BLaER1 treated with 17β-estradiol and CSF1 and Interleukin-3, amounts not matched to agents 10 nM and 100 nM (cell line): ENCODE measurements around the gene HSPA1L.
"Not testable (repeated sequence)": the region's sequence is repeated elsewhere in the genome, so short reads cannot be mapped to it uniquely, and the experiment has no call there.

Experiments used
- H3K27ac ChIP-seq, 11 experiments: shearing (Covaris generic); formaldehyde crosslinking; 2 replicates each; pipeline ENCODE4 v1.8.1; 2022
- H3K27me3 ChIP-seq, 11 experiments: shearing (Covaris generic); formaldehyde crosslinking; 2 replicates each; pipeline ENCODE4 v1.8.1; 2022
- H3K36me3 ChIP-seq, 11 experiments: shearing (Covaris generic); formaldehyde crosslinking; 2 replicates each; pipeline ENCODE4 v1.8.1; 2022
- H3K4me1 ChIP-seq, 10 experiments: shearing (Covaris generic); formaldehyde crosslinking; 2 replicates each; pipeline ENCODE4 v1.8.1; 2022
- H3K4me2 ChIP-seq, 11 experiments: shearing (Covaris generic); formaldehyde crosslinking; 2 replicates each; pipeline ENCODE4 v1.8.1; 2022
- H3K4me3 ChIP-seq, 10 experiments: shearing (Covaris generic); formaldehyde crosslinking; 2 replicates each; pipeline ENCODE4 v1.8.1; 2022
- H3K9ac ChIP-seq, 11 experiments: shearing (Covaris generic); formaldehyde crosslinking; 2 replicates each; pipeline ENCODE4 v1.8.1; 2022
- H3K9me3 ChIP-seq, 11 experiments: shearing (Covaris generic); formaldehyde crosslinking; replicated peaks in 1 of 11; 2 replicates each; pipeline ENCODE4 v1.8.1; 2022
- H4K20me1 ChIP-seq, 11 experiments: shearing (Covaris generic); formaldehyde crosslinking; 2 replicates each; pipeline ENCODE4 v1.8.1; 2022
- Cebpa-rat ChIP-seq, 11 experiments: shearing (Covaris generic); IDR thresholded peaks; 2 replicates each; pipeline ENCODE4 v1.8.1; 2022

HSPA1L gene

DNA sequence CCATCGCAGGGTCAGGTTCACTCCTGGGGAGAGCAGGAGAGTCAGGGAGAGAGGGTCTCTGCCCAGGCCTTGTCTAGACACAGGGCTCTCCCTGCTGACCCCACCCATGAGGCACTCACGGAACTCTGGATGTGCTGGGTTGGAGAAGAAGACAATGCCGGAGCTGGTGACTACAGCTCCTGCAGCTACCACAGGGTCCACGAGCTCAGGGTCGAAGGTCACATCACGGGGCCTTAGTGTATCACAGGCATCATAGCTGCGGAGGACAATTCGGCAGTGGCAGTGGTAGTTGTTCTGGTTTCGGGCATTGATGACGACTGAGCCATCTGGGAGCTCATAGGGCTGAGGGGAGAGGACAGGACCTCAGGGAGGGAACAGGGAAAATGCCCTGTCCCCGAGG lies 44.8 kb upstream of the HSPA1L start:
- no peak for TF ChIP-seq Cebpa-rat (IDR thresholded peaks at IDR 0.05)
- no peaks in the 10 kb centered on the region for H3K27me3 ChIP-seq

GRCh38 chr6:31858707-31859106 lies 43.6 kb upstream of the HSPA1L start:
- H3K27ac ChIP-seq: no peak overlapping the region
- H3K4me1 ChIP-seq: peaks cover 16 to 30% (median 17%) of the 10 kb centered on the region in 10 experiments
- H3K9ac ChIP-seq: peak overlapping the region in 1 of 11 experiments; percentile 32; a peak in 1 of 22 replicates
- H3K36me3 ChIP-seq: peaks cover 27 to 62% (median 41%) of the 10 kb centered on the region in 11 experiments; a peak in 20 of 22 replicates
- H3K4me3 ChIP-seq: no peak overlapping the region
- no peak overlapping the region for H3K4me2 ChIP-seq
- H3K27me3 ChIP-seq: no peaks in the 10 kb centered on the region
- H3K9me3 ChIP-seq: peaks cover 0 to 11% (median 6%) of the 10 kb centered on the region in 11 experiments; a peak in 14 of 22 replicates
- H4K20me1 ChIP-seq: peaks cover 0 to 20% (median 5%) of the 10 kb centered on the region in 11 experiments; a peak in 5 of 22 replicates
- 0 out of 22 replicates have a peak, but pooled peaks of 1 of the 11 experiments have one; percentile 33 for TF ChIP-seq Cebpa-rat (IDR thresholded peaks at IDR 0.05)

More for the DNA sequence above, 44.8 kb upstream of the HSPA1L start:
- Histone ChIP-seq H3K9me3 (peaks cover 0 to 10% (median 6%) of the 10 kb centered on the region in 11 experiments; a peak in 14 of 22 replicates), H3K4me2 (no peak overlapping the region; a peak in 1 of 22 replicates), H3K27ac (no peak overlapping the region), H3K9ac (peak overlapping the region in 1 of 11 experiments; percentile 32; a peak in 1 of 22 replicates), H4K20me1 (peaks cover 0 to 20% (median 5%) of the 10 kb centered on the region in 11 experiments; a peak in 5 of 22 replicates), H3K4me1 (peaks cover 25 to 39% (median 27%) of the 10 kb centered on the region in 10 experiments), H3K36me3 (peaks cover 27 to 62% (median 41%) of the 10 kb centered on the region in 11 experiments; a peak in 20 of 22 replicates), H3K4me3 (no peak overlapping the region)

GRCh38 chr6:31857774-31858173 lies 42.7 kb upstream of the HSPA1L start:
- peaks cover 27 to 65% (median 41%) of the 10 kb centered on the region in 11 experiments; a peak in 20 of 22 replicates for H3K36me3 ChIP-seq
- not testable (repeated sequence) for H3K27me3 ChIP-seq, H3K9ac ChIP-seq, H3K27ac ChIP-seq, H3K4me3 ChIP-seq, H3K4me2 ChIP-seq
- H4K20me1 ChIP-seq: peaks cover 0 to 20% (median 5%) of the 10 kb centered on the region in 11 experiments; a peak in 5 of 22 replicates
- H3K9me3 ChIP-seq: peaks cover 3 to 14% (median 8%) of the 10 kb centered on the region in 11 experiments; a peak in 20 of 22 replicates
- peaks cover 11 to 30% (median 13%) of the 10 kb centered on the region in 10 experiments for H3K4me1 ChIP-seq

- not testable (repeated sequence) for H3K4me3 ChIP-seq, H3K4me1 ChIP-seq, H3K27me3 ChIP-seq, H3K9ac ChIP-seq, H3K4me2 ChIP-seq, H4K20me1 ChIP-seq, H3K27ac ChIP-seq
- Histone ChIP-seq H3K36me3 (peaks cover 0 to 25% (median 5%) of the 10 kb centered on the region in 11 experiments; a peak in 12 of 22 replicates), H3K9me3 (peaks cover 6 to 24% (median 16%) of the 10 kb centered on the region in 11 experiments; a peak in 20 of 22 replicates)
Measured at GRCh38 chr6:31851980-31852718, 37.1 kb upstream of the HSPA1L start.

GRCh38 chr6:31851485-31851832 lies 36.4 kb upstream of the HSPA1L start:
- Histone ChIP-seq H3K9me3 (peaks cover 6 to 24% (median 16%) of the 10 kb centered on the region in 11 experiments; a peak in 20 of 22 replicates), H3K36me3 (peaks cover 0 to 18% (median 4%) of the 10 kb centered on the region in 11 experiments; a peak in 8 of 22 replicates), H3K27ac (no peak overlapping the region), H3K9ac (no peak overlapping the region), H3K4me1 (no peaks in the 10 kb centered on the region), H3K4me3 (no peak overlapping the region), H3K4me2 (no peak overlapping the region), H4K20me1 (no peaks in the 10 kb centered on the region; a peak in 1 of 22 replicates), H3K27me3 (no peaks in the 10 kb centered on the region)
- no peak for TF ChIP-seq Cebpa-rat (IDR thresholded peaks at IDR 0.05)

DNA sequence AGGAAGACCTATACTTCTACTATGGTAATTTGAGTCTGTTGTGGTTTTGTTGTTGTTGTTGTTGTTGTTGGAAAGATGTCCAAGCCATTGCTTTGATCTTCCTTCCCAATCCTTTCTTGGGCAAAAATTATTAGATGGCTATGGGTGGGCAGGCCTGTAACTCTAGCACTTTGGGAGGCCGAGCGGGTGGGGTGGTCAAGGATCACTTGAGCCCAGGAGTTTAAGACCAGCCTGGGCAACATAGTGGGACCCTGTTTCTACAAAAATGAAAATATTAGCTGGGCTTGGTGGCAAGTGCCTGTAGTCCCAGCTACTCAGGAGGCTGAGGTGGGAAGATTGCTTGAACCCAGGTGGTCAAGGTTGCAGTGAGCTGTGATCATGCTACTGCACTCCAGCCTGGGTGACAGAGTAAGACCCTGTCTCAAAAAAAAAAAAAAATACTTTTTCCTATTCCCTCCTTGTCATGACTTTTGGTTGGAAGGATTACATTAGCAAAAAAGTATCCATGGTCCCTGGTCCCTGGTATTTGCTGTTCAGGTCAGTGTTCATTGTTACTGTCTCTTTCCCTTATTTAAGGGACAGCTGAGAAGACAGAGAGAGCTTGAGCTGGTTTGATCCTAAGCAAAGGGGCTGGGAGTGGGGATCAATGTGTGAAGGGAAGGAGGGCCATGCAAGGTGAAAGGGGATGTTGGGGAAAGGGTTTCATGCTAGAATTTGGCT lies 35.8 kb upstream of the HSPA1L start:
- no peak overlapping the region for H3K4me2 ChIP-seq
- no peak for TF ChIP-seq Cebpa-rat (IDR thresholded peaks at IDR 0.05)
- H3K4me1 ChIP-seq: no peaks in the 10 kb centered on the region
- H3K4me3 ChIP-seq: no peak overlapping the region
- H3K27ac ChIP-seq: no peak overlapping the region
- H3K27me3 ChIP-seq: no peaks in the 10 kb centered on the region
- peaks cover 0 to 13% (median 4%) of the 10 kb centered on the region in 11 experiments; a peak in 8 of 22 replicates for H3K36me3 ChIP-seq
- H3K9me3 ChIP-seq: peaks cover 6 to 24% (median 16%) of the 10 kb centered on the region in 11 experiments; a peak in 20 of 22 replicates
- no peak overlapping the region for H3K9ac ChIP-seq
- no peaks in the 10 kb centered on the region; a peak in 1 of 22 replicates for H4K20me1 ChIP-seq

GRCh38 chr6:31847276-31847978 lies 32.3 kb upstream of the HSPA1L start:
- H3K9me3 ChIP-seq: peaks cover 0 to 8% (median 0%) of the 10 kb centered on the region in 11 experiments; a peak in 9 of 22 replicates
- H3K4me1 ChIP-seq: peaks cover 0 to 9% (median 2%) of the 10 kb centered on the region in 10 experiments; a peak in 6 of 20 replicates
- no peak overlapping the region for H3K9ac ChIP-seq
- no peak overlapping the region for H3K4me2 ChIP-seq
- H3K27ac ChIP-seq: no peak overlapping the region
- H3K27me3 ChIP-seq: no peaks in the 10 kb centered on the region
- TF ChIP-seq Cebpa-rat (IDR thresholded peaks at IDR 0.05): no peak
- peaks cover 0 to 6% (median 0%) of the 10 kb centered on the region in 11 experiments; a peak in 2 of 22 replicates for H3K36me3 ChIP-seq
- H3K4me3 ChIP-seq: no peak overlapping the region
- peaks cover 0 to 25% (median 8%) of the 10 kb centered on the region in 11 experiments; a peak in 12 of 22 replicates for H4K20me1 ChIP-seq

- no peak for TF ChIP-seq Cebpa-rat (IDR thresholded peaks at IDR 0.05)
- Histone ChIP-seq H3K9me3 (no peaks in the 10 kb centered on the region; a peak in 1 of 22 replicates), H3K4me2 (peak overlapping the region in 3 of 11 experiments; percentile 22 to 41 (median 36); a peak in 5 of 22 replicates), H3K36me3 (peaks cover 19 to 34% (median 25%) of the 10 kb centered on the region in 11 experiments), H3K27ac (no peak overlapping the region), H4K20me1 (peaks cover 21 to 54% (median 36%) of the 10 kb centered on the region in 11 experiments), H3K9ac (no peak overlapping the region), H3K4me3 (no peak overlapping the region), H3K4me1 (peaks cover 3 to 15% (median 9%) of the 10 kb centered on the region in 10 experiments; a peak in 14 of 20 replicates), H3K27me3 (no peaks in the 10 kb centered on the region)
Measured at GRCh38 chr6:31844507-31844906, 29.4 kb upstream of the HSPA1L start.
